GM19099 (cell line): ENCODE results near the gene SLC9B1.
A peak's percentile ranks its signal among the peaks of the same experiment; 100 is the strongest.

ENCODE experiments used
- POLR2A ChIP-seq: IDR thresholded peaks from 3 replicates; pipeline ENCODE4 v1.6.1; 2011; ENCODE audit warnings: low read depth; ENCODE audit not compliant: insufficient read length; ENCODE audit errors: extremely low read depth

The SLC9B1 gene

GRCh38 chr4:103019308-103020124 is at the start of gene SLC9B1:
Gene SLC9B1 (minus strand): TSS chr4:103019705. CDS start chr4:102991711, 27,994 bp downstream.
- TF ChIP-seq POLR2A: peak; percentile 87

GRCh38 chr4:103067841-103068547 is 48.5 kb upstream of the SLC9B1 start:
- no peak for TF ChIP-seq POLR2A

DNA sequence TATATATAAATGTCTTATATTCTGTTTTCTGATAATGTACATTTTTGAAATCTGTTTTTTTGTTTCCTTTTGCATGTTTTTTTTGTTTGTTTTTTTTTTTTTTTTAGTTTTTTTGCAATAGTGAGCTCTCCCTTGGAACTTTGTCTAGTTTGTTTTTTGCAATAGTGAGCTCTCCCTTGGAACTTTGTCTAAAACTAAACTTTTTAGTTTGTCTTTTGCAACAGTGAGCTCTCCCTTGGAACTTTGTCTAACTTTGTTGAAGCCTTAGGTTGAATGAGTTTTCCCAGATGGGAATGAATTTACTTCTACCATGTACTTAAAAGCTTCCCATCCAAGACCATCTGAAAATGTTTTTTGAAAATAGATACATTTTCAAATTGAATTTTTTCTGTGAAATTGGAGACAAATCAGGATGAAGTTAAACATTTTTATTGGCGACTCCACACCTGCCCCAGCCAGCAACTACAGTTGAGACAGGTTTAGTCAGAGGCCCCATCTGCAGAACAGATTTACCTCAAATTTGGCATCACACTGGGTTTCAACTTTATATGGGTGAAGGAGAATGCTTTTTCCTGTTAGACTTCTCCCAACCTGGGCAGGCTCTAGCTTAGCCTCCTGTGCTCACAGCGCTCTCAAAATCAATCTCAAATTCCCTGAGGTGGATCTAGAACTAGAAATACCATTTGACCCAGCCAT is 41.1 kb upstream of the SLC9B1 start:
- TF ChIP-seq POLR2A: no peak

DNA sequence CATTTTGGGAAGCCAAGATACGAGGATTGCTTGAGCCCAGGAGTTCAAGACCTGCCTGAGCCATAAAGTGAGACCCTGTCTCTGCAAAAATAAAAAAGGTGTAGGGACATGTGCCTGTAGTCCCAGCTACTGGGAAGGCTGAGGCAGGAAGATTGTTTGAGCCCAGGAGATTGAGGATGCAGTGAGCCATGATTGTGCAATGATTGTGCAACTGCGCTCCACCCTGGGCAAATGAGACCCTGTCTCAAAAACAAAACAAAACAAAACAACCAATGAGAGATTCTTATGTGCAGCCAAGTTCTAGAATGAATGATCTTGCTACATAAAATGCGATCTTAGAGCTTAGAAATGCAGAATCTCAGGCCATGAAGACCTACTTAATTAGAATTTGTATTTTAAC is 34.5 kb upstream of the SLC9B1 start:
- TF ChIP-seq POLR2A: no peak

GRCh38 chr4:103052779-103053178 is 33.3 kb upstream of the SLC9B1 start:
- TF ChIP-seq POLR2A: no peak

GRCh38 chr4:103052145-103052544 is 32.6 kb upstream of the SLC9B1 start:
- no peak for TF ChIP-seq POLR2A

DNA sequence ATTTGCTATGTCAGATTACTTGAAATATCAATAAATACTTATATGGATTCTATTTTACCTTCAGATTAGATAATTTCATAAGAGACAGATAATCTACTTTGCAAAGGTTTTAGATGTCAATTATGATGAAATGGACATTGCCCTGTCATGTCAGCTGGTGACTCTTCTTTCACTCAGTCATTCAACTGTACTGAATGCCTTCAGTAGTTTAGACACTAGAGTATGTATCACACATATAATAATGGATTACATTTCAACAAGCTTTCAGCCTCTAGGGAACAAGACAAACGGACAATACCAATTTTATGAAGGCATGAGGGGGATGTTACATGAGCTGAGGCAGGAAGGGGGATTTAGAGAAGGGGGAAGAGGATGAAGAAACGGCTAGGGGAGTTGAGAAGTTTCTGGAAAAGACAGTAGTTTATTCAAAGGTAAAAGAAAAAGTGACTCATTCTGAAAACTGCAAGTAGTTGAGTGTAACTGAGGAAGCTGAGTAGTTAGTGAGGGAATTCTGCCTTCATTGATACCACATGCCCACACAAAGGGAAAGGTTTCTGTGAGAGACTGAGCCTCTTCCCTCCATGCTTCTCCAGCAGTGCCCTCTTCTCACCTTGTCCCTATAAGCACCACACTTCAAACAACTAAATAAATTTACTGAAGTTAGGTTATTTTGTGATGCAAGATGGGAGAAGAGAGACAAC is 31.4 kb upstream of the SLC9B1 start:
- TF ChIP-seq POLR2A: no peak

- no peak for TF ChIP-seq POLR2A
Measured at GRCh38 chr4:103046416-103047290, 27.1 kb upstream of the SLC9B1 start.

GRCh38 chr4:103044183-103044582 is 24.7 kb upstream of the SLC9B1 start:
- TF ChIP-seq POLR2A: no peak

- TF ChIP-seq POLR2A: no peak
Measured at GRCh38 chr4:103036169-103036568, 16.7 kb upstream of the SLC9B1 start.

GRCh38 chr4:103032574-103032973 is 13.1 kb upstream of the SLC9B1 start:
- TF ChIP-seq POLR2A: no peak

GRCh38 chr4:103030791-103031190 is 11.3 kb upstream of the SLC9B1 start:
- no peak for TF ChIP-seq POLR2A

GRCh38 chr4:103029300-103029699 is 9.8 kb upstream of the SLC9B1 start:
- TF ChIP-seq POLR2A: no peak

DNA sequence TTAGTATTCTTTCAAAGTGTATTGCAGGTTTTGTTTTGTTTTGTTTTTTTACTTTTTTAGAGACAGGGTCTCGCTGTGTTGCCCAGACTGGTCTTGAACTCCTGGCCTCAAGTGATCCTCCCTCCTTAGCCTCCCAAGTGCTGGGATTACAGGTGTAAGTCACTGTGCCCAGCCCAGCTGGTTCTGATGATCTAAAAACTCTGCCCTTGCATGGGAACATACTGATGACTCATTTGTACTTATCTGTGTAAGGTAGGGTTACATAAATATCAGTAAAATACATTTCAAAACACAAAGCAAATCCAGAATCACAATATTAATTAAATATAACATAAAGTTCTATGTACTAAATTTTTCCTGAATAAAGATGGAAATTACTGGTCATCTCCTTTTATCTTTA is 7.4 kb upstream of the SLC9B1 start:
- no peak for TF ChIP-seq POLR2A

GRCh38 chr4:103024996-103025395 is 5.5 kb upstream of the SLC9B1 start:
- TF ChIP-seq POLR2A: no peak

GRCh38 chr4:103021120-103021519 is 1.6 kb upstream of the SLC9B1 start:
- no peak for TF ChIP-seq POLR2A
